Astrocyte of the spinal cord (primary cell): ENCODE data around the gene FOXN1.
"Not testable (repeated sequence)": the region's sequence is repeated elsewhere in the genome, so short reads cannot be mapped to it uniquely, and the experiment has no call there.

Experiments used
- DNase-seq: peaks from one replicate; pipeline ENCODE4 v3.0.0; 2011; ENCODE audit warnings: low read depth, low spot score
- H3K4me3 ChIP-seq: 2 replicates; pipeline ENCODE4 v1.5.1; 2011; ENCODE audit warnings: low read depth, mild to moderate bottlenecking, low read length, moderate library complexity
- CTCF ChIP-seq: IDR thresholded peaks from 2 replicates; pipeline ENCODE4 v1.5.1; 2012; ENCODE audit warnings: low read depth, mild to moderate bottlenecking, low read length, inconsistent platforms
- in situ Hi-C: cut with HindIII; loops from 2 replicates; pipeline ENCODE4 v1.10.0; 2017; ENCODE audit warnings: low sequenced_read_pairs

FOXN1 gene

GRCh38 chr17:28518132-28518531 lies 12.0 kb downstream of the FOXN1 start:
- no peak for TF ChIP-seq CTCF
- H3K4me3 ChIP-seq, result no peak overlapping the region
- in situ Hi-C loops, result no loop called here
- no peak for DNase-seq

- no peak for TF ChIP-seq CTCF
- H3K4me3 ChIP-seq, result no peak overlapping the region
- DNase-seq, result no peak
- in situ Hi-C loops, result no loop called here
These were observed 12.4 kb downstream of the FOXN1 start for GRCh38 chr17:28518578-28518977.

GRCh38 chr17:28519236-28519635 lies 13.1 kb downstream of the FOXN1 start:
- no peak for DNase-seq
- no peak overlapping the region for H3K4me3 ChIP-seq
- in situ Hi-C loops, result no loop called here
- no peak for TF ChIP-seq CTCF

- no peak for TF ChIP-seq CTCF
- no peak overlapping the region for H3K4me3 ChIP-seq
- no peak for DNase-seq
- in situ Hi-C loops, result no loop called here
These were observed 14.5 kb downstream of the FOXN1 start for GRCh38 chr17:28520687-28521086.

GRCh38 chr17:28521311-28522085 lies 15.3 kb downstream of the FOXN1 start:
- H3K4me3 ChIP-seq, result no peak overlapping the region
- TF ChIP-seq CTCF, result no peak
- DNase-seq, result no peak
- in situ Hi-C loops, result no loop called here

- DNase-seq, in situ Hi-C loops: not testable (repeated sequence)
These were observed 16.1 kb downstream of the FOXN1 start for GRCh38 chr17:28522281-28522680.

GRCh38 chr17:28523186-28523585 lies 17.0 kb downstream of the FOXN1 start:
- TF ChIP-seq CTCF, result no peak
- DNase-seq, result no peak
- in situ Hi-C loops, result no loop called here
- no peak overlapping the region for H3K4me3 ChIP-seq

More at GRCh38 chr17:28522281-28522680, 16.1 kb downstream of the FOXN1 start:
- H3K4me3 ChIP-seq, result not testable (repeated sequence)
